Stomach smooth muscle (tissue), 2 donors: ENCODE results near the gene GNMT.
A peak's percentile ranks its signal among the peaks of the same experiment; 100 is the strongest.
"Not testable (repeated sequence)": the region's sequence is repeated elsewhere in the genome, so short reads cannot be mapped to it uniquely, and the experiment has no call there.

Experiments used
- H3K27ac ChIP-seq: one replicate; pipeline ENCODE4 v1.7.0; 2013; ENCODE audit warnings: mild to moderate bottlenecking, low read length, inconsistent platforms
- H3K27me3 ChIP-seq, 2 donors: one replicate each; pipeline ENCODE4 v1.7.0; 2013; ENCODE audit warnings: low read length in 2 of 2; ENCODE audit not compliant: insufficient read depth in 2 of 2, control insufficient read depth in 1 of 2
- H3K36me3 ChIP-seq, 2 donors: one replicate each; pipeline ENCODE4 v1.7.0; 2013; ENCODE audit warnings: low read length in 2 of 2; ENCODE audit not compliant: control insufficient read depth in 2 of 2, insufficient read depth in 2 of 2
- H3K4me1 ChIP-seq: one replicate; pipeline ENCODE4 v1.7.0; 2013; ENCODE audit warnings: low read length; ENCODE audit not compliant: control insufficient read depth, insufficient read depth
- H3K4me3 ChIP-seq, 2 donors: one replicate each; pipeline ENCODE4 v1.7.0; 2013; ENCODE audit warnings: low read length in 2 of 2
- H3K9ac ChIP-seq, 2 donors: one replicate each; pipeline ENCODE4 v1.7.0; 2013; ENCODE audit warnings: low read length in 2 of 2, mild to moderate bottlenecking in 1 of 2
- H3K9me3 ChIP-seq, 2 donors: one replicate each; pipeline ENCODE4 v1.7.0; 2013; ENCODE audit warnings: low read length in 2 of 2; ENCODE audit not compliant: control insufficient read depth in 2 of 2
- donor health status: healthy.
- donor health status: Pancreatic carcinoma.

The GNMT gene

DNA sequence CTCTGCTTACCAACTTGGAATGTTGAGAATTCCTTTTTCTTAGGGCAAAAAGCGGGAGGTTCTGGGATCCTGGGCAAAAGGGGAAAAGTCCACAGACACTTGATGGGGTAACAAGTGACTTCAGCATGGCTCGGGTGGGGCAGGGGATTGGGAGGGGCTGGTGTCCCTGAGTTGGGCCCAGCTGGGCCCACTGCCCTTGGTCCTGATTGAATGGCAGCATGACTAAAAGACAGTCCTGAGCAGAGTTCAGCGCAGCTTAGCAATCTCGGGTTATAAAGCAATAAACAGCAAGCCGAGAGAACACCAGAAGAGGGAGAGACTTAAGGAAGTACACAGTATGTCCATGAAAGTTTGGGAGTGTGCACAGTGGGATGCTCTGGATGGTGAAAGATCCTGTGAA lies 29.4 kb downstream of the GNMT start:
- Histone ChIP-seq H3K4me1 (peaks cover 29% of the 10 kb centered on the region), H3K4me3 (no peak overlapping the region), H3K9ac (no peak overlapping the region), H3K36me3 (peaks cover 22 to 23% of the 10 kb centered on the region in 2 donors), H3K27me3 (no peaks in the 10 kb centered on the region), H3K27ac (no peak overlapping the region), H3K9me3 (no peaks in the 10 kb centered on the region)

DNA sequence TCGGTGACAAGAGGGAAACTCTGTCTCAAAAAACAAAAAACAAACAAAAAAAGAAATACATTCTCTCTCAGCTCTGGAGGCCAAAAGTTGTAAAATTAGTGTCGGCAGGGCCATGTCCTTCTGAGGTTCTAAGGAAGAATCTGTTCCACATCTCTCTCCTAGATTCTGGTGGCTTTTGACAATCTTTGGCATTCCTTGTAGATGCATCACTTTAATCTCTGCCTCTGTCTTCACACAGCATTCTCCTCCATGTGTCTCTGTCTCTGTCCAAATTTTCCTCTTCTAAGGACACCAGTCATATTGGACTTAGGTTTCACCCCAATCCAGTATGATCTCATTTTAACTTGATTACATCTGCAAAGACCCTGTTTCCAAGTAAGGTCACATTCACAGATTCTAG lies 32.9 kb downstream of the GNMT start:
- peaks cover under 1% of the 10 kb centered on the region for H3K4me1 ChIP-seq
- H3K4me3 ChIP-seq = no peak overlapping the region
- no peak overlapping the region for H3K27ac ChIP-seq
- peaks cover 19 to 20% of the 10 kb centered on the region in 2 donors for H3K36me3 ChIP-seq
- H3K9me3 ChIP-seq = no peaks in the 10 kb centered on the region
- H3K27me3 ChIP-seq = no peaks in the 10 kb centered on the region
- no peak overlapping the region for H3K9ac ChIP-seq

DNA sequence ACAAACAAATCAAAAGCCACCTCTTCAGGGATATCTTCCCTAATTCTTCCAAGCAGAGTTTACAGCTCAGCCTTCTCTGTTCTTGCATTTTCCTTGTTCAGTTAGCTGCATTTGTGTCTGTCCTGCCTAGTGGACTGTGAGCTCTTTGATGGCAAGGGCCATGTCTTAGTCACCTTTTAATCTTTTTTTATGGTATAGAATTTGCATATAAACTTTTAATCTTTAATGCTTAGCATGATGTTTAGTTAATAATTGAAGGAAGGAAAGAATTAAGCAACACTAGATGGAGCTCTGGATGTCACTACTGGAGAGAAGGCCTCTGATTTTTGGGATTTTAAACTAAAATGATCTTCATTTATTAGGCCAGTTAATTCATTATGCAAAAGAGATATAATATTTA lies 36.0 kb downstream of the GNMT start:
- Histone ChIP-seq H3K9me3 (no peaks in the 10 kb centered on the region), H3K27ac (no peak overlapping the region), H3K9ac (no peak overlapping the region), H3K27me3 (no peaks in the 10 kb centered on the region), H3K4me3 (no peak overlapping the region), H3K4me1 (no peaks in the 10 kb centered on the region), H3K36me3 (peaks cover 2 to 5% of the 10 kb centered on the region in 2 donors)

DNA sequence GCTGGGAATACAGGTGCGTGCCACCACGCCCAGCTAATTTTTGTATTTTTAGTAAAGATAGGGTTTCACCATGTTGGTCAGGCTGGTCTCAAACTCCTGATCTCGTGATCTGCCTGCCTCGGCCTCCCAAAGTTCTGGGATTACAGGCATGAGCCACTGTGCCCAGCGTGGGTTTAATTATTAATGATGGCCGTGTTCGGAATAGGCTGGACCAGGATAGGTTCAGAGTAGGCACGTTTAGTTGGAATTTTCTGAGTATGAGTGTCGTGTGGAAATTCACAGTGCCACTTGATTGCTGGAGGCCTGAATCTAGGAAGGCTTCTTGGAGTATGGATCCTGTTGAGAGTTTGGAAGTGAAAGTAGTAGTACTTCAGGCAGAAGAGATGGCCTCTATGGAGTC lies 37.7 kb downstream of the GNMT start:
- not testable (repeated sequence) for H3K27ac ChIP-seq, H3K36me3 ChIP-seq, H3K4me3 ChIP-seq, H3K4me1 ChIP-seq, H3K9ac ChIP-seq, H3K9me3 ChIP-seq, H3K27me3 ChIP-seq

DNA sequence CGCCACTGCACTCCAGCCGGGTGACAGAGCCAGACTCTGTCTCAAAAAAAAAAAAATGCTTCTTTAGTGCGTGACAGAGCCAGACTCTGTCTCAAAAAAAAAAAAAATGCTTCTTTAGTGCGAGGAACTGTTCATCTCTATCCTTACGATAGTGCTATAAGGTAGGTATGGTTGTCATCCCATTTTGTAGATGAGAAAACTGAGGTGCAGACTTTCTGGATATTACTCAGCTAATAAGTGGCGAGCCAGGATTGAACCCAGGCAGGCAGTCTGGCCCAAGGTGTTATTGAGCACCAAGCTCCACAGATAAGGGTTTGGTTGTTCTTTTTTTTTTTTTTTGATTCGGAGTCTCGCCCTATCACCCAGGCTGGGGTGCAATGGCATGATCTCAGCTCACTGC lies 41.3 kb downstream of the GNMT start:
- Histone ChIP-seq H3K4me3 (no peak overlapping the region), H3K36me3 (peaks cover 6% of the 10 kb centered on the region in 2 donors)

DNA sequence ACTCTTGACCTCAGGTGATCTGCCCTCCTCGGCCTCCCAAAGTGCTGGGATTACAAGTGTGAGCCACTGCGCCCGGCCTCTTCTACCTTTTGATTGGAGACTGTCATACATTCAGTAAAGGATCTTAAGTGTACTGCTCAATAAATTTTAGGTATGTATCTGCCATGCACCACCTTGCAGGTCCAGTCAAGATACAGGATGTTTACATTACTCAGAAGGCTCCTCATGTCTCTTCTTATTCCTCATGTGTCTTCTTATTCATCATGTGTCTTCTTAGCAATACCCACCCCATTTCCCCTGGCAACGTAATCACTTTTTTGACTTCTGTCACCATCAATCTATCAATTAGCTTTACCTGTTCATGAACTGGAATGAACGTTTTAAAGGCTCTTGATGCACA lies 45.3 kb downstream of the GNMT start:
- Histone ChIP-seq H3K9me3 (no peaks in the 10 kb centered on the region), H3K27ac (no peak overlapping the region), H3K4me1 (no peaks in the 10 kb centered on the region), H3K4me3 (no peak overlapping the region), H3K9ac (no peak overlapping the region), H3K27me3 (no peaks in the 10 kb centered on the region), H3K36me3 (peaks cover 40 to 41% of the 10 kb centered on the region in 2 donors)

More for the DNA sequence above, 41.3 kb downstream of the GNMT start:
- Histone ChIP-seq H3K27ac (no peak overlapping the region), H3K9me3 (no peaks in the 10 kb centered on the region), H3K4me1 (no peaks in the 10 kb centered on the region), H3K9ac (no peak overlapping the region), H3K27me3 (no peaks in the 10 kb centered on the region)

DNA sequence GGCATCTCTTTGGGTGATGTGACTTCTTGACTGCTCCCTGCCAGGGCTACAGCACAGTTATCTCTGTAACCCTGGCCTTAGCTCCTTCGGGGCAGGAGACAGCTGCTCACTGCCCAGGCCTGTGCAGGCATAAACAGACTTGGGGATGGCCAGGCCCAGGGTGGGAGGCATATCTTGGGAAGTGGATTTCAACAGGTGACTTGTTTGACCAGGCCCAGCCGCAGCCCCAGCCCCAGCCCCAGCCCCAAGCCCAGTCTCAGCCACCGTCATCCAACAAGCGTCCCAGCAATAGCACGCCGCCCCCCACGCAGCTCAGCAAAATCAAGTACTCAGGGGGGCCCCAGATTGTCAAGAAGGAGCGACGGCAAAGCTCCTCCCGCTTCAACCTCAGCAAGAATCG lies 45.7 kb downstream of the GNMT start:
- no peak overlapping the region for H3K27ac ChIP-seq
- H3K9ac ChIP-seq = no peak overlapping the region
- no peaks in the 10 kb centered on the region for H3K4me1 ChIP-seq
- peaks cover 44 to 45% of the 10 kb centered on the region in 2 donors for H3K36me3 ChIP-seq
- H3K9me3 ChIP-seq = no peaks in the 10 kb centered on the region
- no peak overlapping the region for H3K4me3 ChIP-seq
- H3K27me3 ChIP-seq = no peaks in the 10 kb centered on the region

DNA sequence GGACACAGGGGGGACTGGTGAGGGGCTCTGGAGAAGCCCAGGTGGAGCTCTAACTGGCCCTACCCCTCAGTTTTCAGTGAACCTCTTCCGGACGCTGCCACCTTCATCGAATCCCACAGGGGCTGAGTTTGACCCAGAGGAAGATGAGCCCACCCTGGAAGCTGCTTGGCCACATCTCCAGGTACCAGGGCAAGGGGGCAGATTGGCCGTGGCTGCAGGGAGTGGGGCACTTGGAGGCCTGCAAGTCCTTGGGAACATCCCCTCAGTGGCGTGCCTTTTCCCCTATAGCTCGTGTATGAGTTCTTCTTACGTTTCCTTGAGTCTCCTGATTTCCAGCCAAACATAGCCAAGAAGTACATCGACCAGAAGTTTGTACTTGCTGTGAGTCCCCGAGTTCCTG lies 46.6 kb downstream of the GNMT start:
- Histone ChIP-seq H3K36me3 (peaks cover 50% of the 10 kb centered on the region in 2 donors), H3K9ac (no peak overlapping the region), H3K27ac (no peak overlapping the region), H3K4me3 (no peak overlapping the region), H3K4me1 (peaks cover under 1% of the 10 kb centered on the region), H3K27me3 (no peaks in the 10 kb centered on the region), H3K9me3 (no peaks in the 10 kb centered on the region)

DNA sequence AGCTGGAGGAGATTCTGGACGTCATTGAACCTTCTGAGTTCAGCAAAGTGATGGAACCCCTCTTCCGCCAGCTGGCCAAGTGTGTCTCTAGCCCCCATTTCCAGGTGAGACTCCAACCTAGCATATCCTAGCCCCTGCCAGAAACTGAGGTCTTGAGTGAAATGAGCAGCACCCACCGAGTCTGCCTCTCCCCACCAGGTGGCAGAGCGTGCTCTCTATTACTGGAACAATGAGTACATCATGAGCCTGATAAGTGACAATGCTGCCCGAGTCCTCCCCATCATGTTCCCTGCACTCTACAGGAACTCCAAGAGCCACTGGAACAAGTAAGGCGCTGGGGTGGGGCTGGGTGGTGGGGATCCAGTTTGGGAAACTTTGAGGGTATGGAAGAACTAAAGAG lies 48.6 kb downstream of the GNMT start:
- no peak overlapping the region for H3K9ac ChIP-seq
- peaks cover 15% of the 10 kb centered on the region for H3K4me1 ChIP-seq
- no peak overlapping the region for H3K27ac ChIP-seq
- no peaks in the 10 kb centered on the region for H3K27me3 ChIP-seq
- H3K4me3 ChIP-seq = no peak overlapping the region
- no peaks in the 10 kb centered on the region for H3K9me3 ChIP-seq
- H3K36me3 ChIP-seq = peaks cover 53% of the 10 kb centered on the region in 2 donors

DNA sequence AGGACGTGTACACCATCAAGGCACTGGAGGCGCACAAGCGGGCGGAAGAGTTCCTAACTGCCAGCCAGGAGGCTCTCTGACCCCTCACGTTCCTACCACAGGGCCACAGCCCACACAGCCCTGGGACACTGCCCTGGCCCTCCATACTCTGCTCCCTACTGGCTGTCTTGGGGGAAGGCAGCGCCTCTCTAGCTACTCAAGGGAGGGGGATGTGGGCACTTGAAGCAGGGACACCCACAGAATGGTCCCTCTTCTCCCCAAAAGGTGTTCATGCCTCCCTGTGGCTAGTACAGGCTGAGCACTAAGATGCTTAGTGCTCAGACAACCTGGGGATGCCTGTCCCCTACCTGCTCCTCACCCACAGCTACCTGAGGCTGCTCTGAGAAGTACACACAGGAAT lies 50.7 kb downstream of the GNMT start:
- no peaks in the 10 kb centered on the region for H3K9me3 ChIP-seq
- H3K27ac ChIP-seq = no peak overlapping the region
- peaks cover 33% of the 10 kb centered on the region for H3K4me1 ChIP-seq
- H3K4me3 ChIP-seq = no peak overlapping the region
- peak overlapping the region in 1 of 2 donors; percentile 29 for H3K9ac ChIP-seq
- peaks cover 48 to 50% of the 10 kb centered on the region in 2 donors for H3K36me3 ChIP-seq
- H3K27me3 ChIP-seq = no peaks in the 10 kb centered on the region

DNA sequence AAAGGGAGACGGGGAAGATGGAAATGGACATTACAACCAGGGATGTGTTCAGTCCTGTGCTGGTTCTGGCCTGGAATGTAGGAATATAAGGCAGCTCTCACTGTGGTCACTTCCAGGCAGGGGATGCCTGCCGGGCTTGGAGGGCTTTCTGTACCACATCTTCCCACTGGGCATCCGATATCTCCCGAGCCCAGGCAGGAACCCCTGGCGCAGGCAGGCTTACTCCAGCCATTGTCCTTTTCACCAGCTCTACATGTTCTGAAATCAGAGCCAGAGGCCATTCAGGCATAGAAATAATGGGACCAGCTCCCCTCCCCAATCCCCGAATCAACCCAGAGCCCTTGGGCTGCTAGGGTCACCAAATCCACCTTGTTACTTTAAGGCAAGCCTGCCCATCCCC lies 51.8 kb downstream of the GNMT start:
- H3K27ac ChIP-seq = no peak overlapping the region
- peak overlapping the region in 1 of 2 donors; percentile 8 for H3K4me3 ChIP-seq
- no peaks in the 10 kb centered on the region for H3K27me3 ChIP-seq
- H3K9me3 ChIP-seq = no peaks in the 10 kb centered on the region
- H3K9ac ChIP-seq = peak overlapping the region; percentile 82 to 84
- peaks cover 42 to 43% of the 10 kb centered on the region in 2 donors for H3K36me3 ChIP-seq
- H3K4me1 ChIP-seq = peaks cover 45% of the 10 kb centered on the region
